Measurements from ENCODE around the gene TULP4.
"Not testable (repeated sequence)": the region's sequence is repeated elsewhere in the genome, so short reads cannot be mapped to it uniquely, and the experiment has no call there.

TULP4 gene

GRCh38 chr6:158538741-158539140 lies 226.5 kb downstream of the TULP4 start:
- DNase-seq: no peak

- DNase-seq: peak; percentile 39
These were observed 227.1 kb downstream of the TULP4 start for GRCh38 chr6:158539413-158539812.

- DNase-seq: no peak
These were observed 227.6 kb downstream of the TULP4 start for GRCh38 chr6:158539881-158540280.

- no peak for DNase-seq
These were observed 231.4 kb downstream of the TULP4 start for GRCh38 chr6:158543606-158544185.

- DNase-seq: no peak
These were observed 232.2 kb downstream of the TULP4 start for GRCh38 chr6:158544428-158544827.

GRCh38 chr6:158545043-158545966 lies 233.0 kb downstream of the TULP4 start:
- no peak for DNase-seq

GRCh38 chr6:158548418-158549161 lies 236.3 kb downstream of the TULP4 start:
- no peak for DNase-seq

GRCh38 chr6:158552055-158552795 lies 240.0 kb downstream of the TULP4 start:
- no peak for DNase-seq

- no peak for DNase-seq
These were observed 240.5 kb downstream of the TULP4 start for GRCh38 chr6:158552796-158553138.

- DNase-seq: no peak
These were observed 242.5 kb downstream of the TULP4 start for GRCh38 chr6:158554611-158555361.

- DNase-seq: no peak
These were observed 243.8 kb downstream of the TULP4 start for GRCh38 chr6:158556113-158556512.

- not testable (repeated sequence) for DNase-seq
These were observed 244.8 kb downstream of the TULP4 start for GRCh38 chr6:158557110-158557509.

- no peak for DNase-seq
These were observed 245.7 kb downstream of the TULP4 start for GRCh38 chr6:158557927-158558326.

- no peak for DNase-seq
These were observed 246.4 kb downstream of the TULP4 start for GRCh38 chr6:158558415-158559306.

GRCh38 chr6:158559338-158559894 lies 247.2 kb downstream of the TULP4 start:
- DNase-seq: no peak

- DNase-seq: peak; percentile 26
These were observed 247.9 kb downstream of the TULP4 start, which contains the start of gene TMEM181 for GRCh38 chr6:158559895-158560835. TMEM181 (plus strand) TSS chr6:158560091; CDS start chr6:158560225, 134 bp downstream.

- no peak for DNase-seq
These were observed 248.6 kb downstream of the TULP4 start for GRCh38 chr6:158560836-158561320.

Data from NCI-H1694 treated with DMSO at 0.1 percent for 48 hours (cell line).